HG02884 (cell line): Measurements from ENCODE around the gene RPS2.

Experiments
- ATAC-seq: cut with Tn5 transposase; IDR thresholded peaks from one replicate; pipeline ENCODE4 v1.9.1; 2021; ENCODE audit warnings: mild to moderate bottlenecking, moderate library complexity; ENCODE audit not compliant: unreplicated experiment

RPS2 gene

GRCh38 chr16:1982991-1983543, 18.4 kb upstream of the RPS2 start:
- no peak for ATAC-seq

DNA sequence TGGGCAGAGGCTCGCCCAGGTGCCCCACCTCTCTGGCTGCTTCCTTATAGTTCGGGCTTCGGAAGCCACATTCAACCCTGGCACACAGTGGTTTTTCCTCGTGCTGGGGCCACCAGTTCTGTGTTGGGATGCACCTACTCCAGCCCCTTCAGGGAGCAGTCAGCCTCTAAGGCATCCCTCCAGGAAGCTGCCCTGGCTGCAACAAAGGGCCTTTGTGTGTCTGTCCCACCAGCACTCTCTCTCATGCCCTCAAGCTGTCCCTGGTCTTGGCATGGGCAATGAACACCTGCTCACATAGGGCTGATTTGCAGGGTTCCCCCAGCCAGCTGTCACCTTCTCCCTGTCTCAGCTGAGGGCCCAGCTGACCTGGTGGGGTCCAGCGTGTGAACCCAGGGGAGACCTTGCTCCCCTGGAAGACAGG, 17.4 kb upstream of the RPS2 start:
- no peak for ATAC-seq

DNA sequence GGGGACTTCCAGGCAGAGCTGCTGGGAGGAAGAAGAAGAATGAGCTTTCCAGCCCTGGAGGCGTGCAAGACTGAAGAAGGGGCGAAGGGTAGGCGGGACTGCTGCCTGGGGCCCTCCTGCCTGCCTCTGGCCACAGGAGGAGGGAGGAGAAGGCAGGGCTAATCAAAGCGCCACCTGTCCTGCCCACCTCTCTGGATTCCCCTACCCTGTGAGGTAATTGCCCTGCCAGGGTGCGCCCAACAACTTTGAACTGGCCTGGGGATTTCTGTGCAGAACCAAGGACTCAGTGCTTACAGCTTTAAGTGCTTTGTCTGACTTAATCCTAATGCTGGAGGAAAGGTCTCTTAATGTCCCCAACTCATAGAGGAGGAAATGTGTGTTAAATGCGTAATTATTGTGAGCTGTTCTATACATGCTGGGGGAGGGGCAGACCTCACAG, 16.8 kb upstream of the RPS2 start, which contains the start of gene NOXO1:
TSS of gene NOXO1 (minus strand) at position 72 of the 439 bp plus-strand sequence. CDS start 290 bp downstream, outside the sequence.
- no peak for ATAC-seq

DNA sequence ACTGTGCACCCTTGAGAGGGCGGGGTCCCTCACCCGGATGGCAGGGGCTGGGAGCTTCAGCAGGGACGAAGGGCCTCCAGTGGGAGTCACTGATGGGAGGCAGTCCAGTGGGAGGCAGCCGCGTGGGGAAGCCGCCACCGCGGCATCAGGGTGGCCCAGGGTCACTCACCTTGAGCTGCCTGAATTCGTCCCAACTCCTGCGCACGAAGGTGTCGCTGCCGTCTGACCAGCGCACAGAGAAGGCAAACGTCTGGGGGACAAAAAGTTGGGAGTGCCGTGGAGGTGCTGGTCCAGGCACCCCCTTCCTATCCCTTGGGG, 16.1 kb upstream of the RPS2 start:
- ATAC-seq, result no peak

DNA sequence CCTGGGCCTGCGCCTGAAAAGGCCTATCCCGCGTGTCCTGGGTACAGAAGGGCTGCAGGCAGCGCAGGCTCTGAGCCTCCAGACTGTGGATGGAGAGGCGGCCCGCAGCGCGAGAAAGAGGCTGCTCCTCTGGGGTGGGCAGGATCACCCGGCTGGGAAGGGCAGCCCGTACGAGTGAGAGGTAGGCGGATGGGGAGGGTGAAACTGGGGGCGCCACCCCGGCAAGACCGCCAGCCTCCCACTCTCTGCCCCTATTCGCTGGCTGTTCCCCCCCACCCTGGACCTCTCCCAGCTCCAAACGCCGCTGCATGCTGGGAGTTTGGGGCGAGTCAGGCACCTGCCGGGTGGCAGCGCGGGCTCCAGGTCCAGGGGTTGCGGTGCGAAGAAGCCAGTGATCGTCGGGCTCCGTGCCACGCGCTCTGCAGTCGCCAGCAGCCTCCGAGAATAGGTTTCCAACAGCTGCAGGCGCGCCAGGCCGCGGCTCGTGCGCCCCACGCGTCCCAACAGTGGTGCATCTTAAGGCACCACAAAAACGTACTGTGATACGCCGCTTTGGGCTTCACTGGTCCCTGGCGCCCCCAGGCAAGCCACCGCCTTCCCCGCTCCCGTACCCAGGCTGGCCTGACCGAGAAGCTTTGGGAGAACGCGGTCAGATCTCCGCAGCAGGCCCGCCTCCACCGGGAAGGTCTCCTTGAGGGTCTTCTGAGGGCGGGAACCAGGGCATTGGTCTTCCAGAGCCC, 15.6 kb upstream of the RPS2 start:
- ATAC-seq, result no peak

DNA sequence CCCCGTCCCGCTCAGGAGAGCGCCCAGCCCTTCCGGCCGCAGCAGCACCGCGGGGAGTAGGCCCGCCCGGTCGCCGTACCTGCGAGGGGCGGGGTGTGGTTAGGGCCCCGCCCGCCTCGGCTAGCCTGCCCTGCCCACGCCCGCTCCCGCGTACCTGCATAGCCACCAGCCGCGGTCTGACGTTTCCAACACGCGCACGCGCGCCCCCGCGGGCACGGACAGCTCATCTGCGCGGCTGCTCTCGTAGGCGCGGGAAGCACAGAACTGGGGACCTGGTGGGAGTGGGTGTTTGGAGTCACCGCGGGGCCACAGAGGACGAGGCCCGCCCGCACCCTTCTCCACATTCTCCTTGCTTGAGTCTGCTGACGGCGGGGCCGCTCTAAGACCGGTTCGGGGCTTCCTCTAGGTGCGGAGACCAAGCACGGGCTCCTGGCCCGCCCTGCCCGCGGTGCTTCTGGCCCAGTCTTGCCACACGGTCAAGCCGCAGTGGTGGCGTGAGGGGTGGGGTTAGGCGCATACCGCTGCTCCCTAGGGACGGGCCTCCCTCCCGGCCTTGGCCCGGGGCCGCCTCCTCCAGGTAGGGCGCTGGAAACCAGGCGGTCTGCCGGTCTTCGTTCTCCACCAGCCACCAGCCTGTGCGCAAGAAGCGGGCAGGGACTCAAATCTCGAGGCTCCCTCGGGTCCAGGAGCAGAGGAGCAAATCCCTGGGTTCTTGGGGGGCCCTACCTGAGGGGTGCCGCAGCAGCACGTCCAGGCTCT, 14.8 kb upstream of the RPS2 start:
- no peak for ATAC-seq

- ATAC-seq, result no peak
Observed at GRCh38 chr16:1978476-1979120, 14.0 kb upstream of the RPS2 start.

DNA sequence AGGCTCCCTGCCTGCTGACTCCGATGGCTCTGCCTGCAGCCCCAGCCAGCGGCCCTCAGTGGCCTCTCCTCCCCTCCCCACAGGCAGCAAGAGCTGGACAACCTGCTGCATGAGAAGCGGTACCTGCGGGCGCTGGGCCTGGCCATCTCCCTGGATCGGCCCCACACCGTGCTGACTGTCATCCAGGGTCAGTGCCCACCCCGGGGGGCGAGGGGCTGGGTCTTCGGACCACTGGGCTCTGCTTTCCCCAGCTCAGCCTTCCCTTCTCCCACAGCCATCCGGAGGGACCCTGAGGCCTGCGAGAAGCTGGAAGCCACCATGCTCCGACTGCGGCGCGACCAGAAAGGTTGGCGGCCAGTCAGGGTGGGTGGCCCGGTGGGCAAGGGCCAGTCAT, 13.2 kb upstream of the RPS2 start:
- ATAC-seq, result no peak

GRCh38 chr16:1976951-1977874, 12.6 kb upstream of the RPS2 start:
- ATAC-seq, result no peak

- ATAC-seq, result no peak
Observed at GRCh38 chr16:1976216-1976520, 11.5 kb upstream of the RPS2 start.

DNA sequence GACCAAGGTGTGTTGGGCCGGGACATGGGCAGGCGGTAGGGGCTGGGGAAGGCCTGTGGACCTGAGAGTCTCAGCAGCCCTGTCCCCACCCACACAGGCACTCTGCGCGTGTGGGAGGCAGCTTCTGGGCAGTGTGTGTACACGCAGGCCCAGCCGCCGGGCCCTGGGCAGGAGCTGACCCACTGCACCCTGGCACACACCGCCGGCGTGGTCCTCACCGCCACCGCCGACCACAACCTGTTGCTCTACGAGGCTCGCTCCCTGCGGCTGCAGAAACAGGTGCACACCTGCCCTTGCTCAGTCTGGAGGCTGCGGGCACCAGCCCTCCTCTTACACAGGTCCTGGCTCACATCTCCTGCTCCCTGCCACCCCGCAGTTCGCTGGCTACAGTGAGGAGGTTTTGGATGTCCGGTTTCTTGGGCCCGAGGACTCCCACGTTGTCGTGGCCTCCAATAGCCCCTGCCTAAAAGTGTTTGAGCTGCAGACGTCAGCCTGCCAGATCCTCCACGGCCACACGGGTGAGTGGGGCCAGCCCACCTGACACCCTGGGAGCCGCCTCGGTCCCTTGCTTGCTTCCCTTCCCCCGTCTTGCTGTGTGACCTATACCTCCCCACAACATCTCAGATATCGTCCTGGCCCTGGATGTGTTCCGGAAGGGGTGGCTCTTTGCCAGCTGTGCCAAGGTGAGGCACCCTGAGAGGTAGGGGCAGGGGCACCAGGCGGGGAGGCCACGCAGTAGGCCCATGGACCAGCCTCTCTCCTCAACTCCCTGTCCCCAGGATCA, 11.0 kb upstream of the RPS2 start:
- ATAC-seq, result no peak

- ATAC-seq, result no peak
Observed at GRCh38 chr16:1974157-1975070, 9.8 kb upstream of the RPS2 start.

GRCh38 chr16:1973461-1974156, 9.0 kb upstream of the RPS2 start:
- no peak for ATAC-seq

- no peak for ATAC-seq
Observed at GRCh38 chr16:1972490-1972877, 7.9 kb upstream of the RPS2 start.

GRCh38 chr16:1971796-1972489, 7.3 kb upstream of the RPS2 start, which contains the start of gene TBL3:
TBL3 (plus strand) TSS chr16:1972053; CDS start chr16:1972165, 112 bp downstream.
- ATAC-seq, result peak; percentile 87

DNA sequence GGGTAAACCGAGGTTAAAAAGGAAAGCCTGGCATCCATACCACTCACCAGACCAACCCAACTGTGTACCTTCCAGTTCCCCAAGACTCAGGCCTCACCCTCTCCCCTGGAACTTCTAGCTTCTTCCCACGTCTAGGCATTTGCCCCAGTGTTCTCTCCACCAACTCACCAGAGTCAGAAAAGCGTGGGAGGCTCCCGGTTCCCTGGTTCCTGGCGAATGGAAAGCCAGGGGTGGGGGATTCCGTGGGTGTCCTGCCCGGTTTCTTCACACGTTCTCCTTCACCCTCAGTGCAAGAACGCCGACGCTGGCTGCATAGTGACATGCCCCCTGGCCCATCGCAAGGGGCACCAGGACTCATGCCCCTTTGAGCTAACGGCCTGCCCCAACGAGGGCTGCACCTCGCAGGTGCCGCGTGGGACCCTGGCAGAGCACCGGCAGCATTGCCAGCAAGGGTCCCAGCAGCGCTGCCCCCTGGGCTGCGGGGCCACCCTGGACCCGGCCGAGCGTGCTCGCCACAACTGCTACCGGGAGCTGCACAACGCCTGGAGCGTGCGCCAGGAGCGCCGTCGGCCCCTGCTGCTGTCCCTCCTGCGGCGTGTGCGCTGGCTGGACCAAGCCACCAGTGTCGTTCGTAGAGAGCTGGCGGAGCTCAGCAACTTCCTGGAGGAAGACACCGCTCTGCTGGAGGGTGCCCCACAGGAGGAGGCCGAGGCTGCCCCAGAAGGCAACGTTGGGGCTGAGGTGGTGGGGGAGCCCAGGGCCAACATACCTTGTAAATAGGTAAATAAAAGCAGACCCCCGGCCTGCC, 3.7 kb upstream of the RPS2 start:
- ATAC-seq, result no peak

- ATAC-seq, result no peak
Observed at GRCh38 chr16:1966460-1966859, 1.8 kb upstream of the RPS2 start, which contains the start of gene RNF151. RNF151 (plus strand) TSS chr16:1966856; CDS start chr16:1966882, 26 bp downstream.
